ENCODE results near the gene UFD1.

GRCh38 chr22:19488285-19488684, 9.3 kb upstream of the UFD1 start:
- no peak for TF ChIP-seq POLR2A (IDR thresholded peaks at IDR 0.05)
- TF ChIP-seq, protein P1, sequence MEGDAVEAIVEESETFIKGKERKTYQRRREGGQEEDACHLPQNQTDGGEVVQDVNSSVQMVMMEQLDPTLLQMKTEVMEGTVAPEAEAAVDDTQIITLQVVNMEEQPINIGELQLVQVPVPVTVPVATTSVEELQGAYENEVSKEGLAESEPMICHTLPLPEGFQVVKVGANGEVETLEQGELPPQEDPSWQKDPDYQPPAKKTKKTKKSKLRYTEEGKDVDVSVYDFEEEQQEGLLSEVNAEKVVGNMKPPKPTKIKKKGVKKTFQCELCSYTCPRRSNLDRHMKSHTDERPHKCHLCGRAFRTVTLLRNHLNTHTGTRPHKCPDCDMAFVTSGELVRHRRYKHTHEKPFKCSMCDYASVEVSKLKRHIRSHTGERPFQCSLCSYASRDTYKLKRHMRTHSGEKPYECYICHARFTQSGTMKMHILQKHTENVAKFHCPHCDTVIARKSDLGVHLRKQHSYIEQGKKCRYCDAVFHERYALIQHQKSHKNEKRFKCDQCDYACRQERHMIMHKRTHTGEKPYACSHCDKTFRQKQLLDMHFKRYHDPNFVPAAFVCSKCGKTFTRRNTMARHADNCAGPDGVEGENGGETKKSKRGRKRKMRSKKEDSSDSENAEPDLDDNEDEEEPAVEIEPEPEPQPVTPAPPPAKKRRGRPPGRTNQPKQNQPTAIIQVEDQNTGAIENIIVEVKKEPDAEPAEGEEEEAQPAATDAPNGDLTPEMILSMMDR (IDR thresholded peaks at IDR 0.05) = no peak

All from tibial nerve (tissue), 3 donors.